Measurements from ENCODE around the gene BCR.

The BCR gene

DNA sequence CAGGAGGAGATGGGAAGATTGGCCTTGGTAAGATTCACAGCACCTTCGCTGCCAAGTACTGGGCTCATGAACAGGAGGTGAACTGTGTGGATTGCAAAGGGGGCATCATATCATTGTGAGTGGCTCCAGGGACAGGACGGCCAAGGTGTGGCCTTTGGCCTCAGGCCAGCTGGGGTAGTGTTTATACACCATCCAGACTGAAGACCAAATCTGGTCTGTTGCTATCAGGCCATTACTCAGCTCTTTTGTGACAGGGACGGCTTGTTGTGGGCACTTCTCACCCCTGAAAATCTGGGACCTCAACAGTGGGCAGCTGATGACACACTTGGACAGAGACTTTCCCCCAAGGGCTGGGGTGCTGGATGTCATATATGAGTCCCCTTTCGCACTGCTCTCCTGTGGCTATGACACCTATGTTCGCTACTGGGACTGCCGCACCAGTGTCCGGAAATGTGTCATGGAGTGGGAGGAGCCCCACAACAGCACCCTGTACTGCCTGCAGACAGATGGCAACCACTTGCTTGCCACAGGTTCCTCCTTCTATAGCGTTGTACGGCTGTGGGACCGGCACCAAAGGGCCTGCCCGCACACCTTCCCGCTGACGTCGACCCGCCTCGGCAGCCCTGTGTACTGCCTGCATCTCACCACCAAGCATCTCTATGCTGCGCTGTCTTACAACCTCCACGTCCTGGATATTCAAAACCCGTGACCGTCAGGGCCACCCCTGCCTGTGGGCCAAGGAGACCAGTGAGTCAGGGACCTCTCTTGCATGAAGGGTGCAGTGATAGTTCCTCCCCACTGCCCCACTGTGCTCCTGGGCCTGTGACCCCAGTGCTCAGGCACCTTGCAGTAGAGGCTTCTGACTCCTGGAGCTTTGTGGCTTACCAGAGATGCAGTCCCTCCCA, 83.6 kb downstream of the BCR start:
- peak in 1 of 2 donors; percentile 6 for DNase-seq

DNA sequence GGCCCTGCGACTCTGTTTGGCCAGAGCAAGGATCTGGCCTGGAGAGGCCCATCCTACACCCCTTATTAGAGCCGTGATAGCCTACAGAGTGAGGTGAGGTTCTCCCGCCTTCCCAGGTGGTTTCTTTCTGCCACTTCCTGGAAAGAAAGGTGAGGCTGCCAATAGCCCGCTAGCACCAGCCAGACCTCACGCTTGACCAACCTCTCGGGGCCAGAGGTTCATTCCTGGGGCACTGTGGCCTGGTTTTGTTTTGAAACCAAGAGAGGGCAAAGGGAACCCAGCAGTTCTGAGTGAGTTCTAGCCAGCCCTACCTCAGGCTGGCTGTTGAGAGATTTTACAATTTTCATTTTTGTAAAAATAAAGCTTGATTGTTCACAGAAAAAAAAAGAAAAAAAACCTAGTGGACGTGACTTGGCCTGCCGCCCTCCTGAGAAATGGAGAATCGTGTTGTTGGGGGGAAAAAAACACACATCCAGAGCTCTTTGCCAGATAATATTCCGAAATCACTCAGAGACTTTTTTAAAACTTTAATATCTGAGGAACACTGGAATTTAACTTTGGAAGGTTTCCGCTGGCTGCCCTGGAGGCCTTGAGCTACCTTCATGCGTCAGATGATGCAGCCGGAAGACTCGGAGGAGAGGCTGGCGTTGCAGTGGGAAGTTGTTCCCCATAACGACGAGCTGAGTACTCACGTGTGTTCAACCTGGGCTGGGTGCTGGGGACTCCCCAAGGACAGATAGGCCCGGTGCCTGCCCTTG, 84.5 kb downstream of the BCR start:
- no peak for DNase-seq

DNA sequence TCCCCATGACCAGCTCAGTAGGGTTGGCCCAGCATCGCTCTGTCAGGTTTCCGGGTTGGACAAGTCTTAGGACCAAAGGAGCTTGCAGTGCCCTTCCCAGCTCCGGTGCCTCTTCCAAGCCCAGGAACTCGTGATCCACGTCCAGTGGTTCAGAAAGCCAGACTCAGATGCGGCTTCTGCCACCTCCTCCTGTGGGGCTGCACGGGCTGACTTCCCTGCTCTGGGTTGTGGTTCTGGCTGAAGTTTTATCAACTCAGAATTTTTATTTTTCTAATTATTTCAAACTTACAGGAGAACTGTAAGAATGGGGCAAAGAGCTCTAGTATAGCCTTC, 85.0 kb downstream of the BCR start:
- no peak for DNase-seq

DNA sequence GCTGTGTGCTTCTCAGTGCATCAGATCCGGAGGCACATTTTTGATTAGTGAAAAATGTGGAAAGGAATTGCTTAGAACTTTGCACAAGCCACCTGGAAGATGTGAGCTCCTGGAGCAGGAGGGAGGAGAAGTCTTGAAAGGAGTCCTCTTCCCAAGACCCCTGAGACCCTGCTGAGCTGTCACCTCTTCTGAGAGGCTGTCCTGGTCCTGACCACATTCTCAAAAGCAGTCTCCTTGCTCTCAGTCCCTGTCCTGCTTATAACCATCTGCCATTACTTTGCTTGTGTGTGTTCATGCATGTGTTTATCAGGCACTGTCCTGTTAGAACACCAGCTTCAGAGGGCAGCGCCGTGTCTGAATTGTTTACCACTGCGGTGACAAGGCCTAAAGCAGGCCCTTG, 86.5 kb downstream of the BCR start:
- no peak for DNase-seq

DNA sequence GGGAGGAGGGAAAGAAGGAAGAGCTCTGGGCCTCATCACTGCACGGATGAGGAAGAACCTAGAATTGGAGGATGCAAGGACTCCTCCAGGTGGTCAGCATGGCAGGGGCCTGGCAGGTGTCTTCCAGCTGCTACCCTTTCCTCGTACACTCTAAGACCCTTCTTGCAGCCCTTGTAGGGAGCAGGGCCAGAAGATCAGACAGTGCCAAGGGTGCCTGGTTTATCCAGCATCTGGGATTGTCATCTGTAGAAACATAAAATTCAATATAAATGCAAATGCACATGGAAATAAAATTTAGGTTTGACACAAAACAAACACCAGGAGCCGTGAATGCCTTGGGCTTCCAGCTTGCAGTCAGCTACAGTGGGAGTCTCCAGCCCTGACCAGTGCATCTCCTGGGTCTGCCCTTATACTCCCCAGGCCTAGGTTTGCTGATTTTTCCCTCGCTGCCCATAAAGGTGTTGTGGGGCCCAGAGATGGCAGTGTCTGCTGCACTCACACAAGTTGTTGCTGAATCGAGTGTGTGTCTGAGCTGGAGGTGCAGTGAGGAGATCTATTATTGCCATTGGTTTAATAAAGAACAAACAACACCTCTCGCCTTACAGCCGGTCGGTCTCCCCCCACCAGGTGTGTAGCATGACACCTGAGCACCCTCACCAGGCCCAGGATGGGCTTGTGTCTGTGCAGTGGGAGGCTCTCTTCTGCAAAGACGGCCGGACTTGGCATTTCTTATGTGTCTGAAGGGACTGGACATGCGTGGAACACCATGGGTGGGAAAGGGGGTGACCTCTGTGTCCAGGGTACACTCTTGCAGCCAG, 87.1 kb downstream of the BCR start:
- DNase-seq: no peak

DNA sequence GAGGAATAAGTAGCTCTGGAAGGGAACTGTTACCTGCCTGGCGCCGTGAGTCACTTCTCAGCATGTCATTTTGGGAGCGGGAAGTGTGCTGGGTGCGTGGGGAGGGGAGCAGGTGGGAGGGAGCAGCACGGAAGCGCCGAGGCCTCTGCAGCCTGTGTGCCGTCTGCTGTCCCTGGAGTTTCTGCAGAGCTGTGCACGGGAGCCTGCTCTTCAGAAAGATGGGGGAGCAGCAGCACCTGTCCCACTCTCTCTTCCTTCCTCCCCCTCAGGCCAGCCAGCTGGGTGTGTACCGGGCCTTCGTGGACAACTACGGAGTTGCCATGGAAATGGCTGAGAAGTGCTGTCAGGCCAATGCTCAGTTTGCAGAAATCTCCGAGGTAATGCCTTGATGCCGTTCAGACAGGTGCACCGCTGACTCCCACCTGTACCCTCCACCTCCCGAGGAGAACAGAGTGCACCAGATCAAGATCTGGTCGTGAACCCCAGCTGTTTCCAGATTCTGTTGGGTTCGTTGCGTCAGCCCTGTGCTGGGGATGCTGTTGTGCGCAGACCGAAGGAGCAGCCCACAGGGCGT, 87.9 kb downstream of the BCR start:
- DNase-seq: no peak

DNA sequence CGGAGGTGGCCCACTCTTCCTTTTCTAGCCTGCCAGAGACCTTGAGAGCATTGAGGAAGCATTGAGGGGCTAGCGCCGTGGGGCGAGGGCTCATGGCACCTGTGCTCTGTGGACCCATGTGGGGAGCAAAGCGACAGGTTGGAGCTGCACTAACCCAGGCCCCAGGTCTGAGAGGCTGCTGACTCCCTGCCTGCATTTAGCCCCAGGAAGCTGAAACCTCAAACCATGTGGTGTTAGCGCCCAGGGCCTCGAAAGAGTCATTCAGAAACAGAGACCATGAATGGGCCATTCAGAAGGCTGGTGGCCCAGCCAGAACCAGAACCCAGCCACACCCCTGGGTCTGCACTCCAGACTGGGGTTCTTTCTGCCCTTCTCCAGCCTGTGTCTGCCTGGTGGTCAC, 88.6 kb downstream of the BCR start:
- no peak for DNase-seq

DNA sequence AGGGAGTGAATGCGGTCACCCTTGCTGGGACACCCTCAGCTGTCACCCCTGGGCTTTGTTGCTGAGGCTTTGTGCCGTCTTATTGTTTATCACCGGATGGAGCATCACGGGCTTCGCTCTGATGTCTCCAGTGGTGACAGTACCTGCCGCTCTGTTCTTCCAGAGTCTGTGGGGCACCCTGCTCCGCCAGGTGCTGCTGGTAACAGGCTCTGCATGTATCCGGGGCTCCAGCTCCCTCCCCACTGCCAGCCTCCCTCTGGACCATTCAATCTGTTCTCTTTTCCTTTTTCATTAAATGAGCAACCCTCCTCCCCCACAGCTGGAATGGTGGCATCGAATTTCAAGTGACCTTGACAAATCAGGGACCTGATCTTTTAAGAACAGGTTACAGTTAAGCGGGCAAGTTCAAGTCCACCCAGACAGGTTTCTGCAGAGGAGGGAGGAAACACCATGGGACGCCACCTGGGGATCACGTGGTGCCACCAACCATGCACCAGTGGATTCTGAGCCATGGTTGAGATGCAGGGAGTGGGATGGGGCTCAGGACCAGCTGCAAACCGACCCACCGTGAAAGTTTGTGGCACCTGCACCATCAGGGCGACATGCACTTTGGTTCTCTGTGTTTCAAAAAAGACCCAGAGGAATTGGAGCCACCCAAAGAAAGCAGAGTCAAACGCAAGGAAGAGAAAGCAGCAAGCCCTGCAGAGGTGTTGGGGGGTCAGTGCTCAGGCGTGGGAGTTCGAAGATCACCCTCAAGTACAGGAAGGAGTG, 89.3 kb downstream of the BCR start:
- no peak for DNase-seq

DNA sequence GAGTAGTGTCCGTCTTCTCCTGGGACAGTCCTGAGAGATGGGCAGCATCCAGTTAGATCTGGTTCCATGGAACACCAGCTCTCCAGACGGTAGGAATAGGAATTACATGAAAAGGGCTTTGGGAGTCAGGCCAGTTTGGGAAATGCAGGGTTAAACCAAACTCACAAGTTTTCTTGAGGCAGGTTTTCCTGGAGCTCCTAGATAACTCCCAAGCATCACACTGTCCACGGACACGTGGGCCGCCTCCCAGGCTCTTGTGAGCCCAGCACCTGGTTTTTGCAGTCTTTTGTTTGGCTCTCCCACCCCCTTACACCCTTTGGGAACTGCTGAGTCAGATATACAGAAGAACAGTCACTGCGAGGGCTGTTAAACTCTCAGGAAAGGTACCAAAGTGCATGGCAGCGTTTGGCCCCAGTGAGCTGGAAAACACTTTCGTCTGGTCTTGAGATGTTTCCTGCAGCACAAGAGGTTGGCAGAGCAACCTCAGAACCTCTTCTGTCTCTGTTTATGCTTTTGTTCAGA, 90.0 kb downstream of the BCR start:
- no peak for DNase-seq

DNA sequence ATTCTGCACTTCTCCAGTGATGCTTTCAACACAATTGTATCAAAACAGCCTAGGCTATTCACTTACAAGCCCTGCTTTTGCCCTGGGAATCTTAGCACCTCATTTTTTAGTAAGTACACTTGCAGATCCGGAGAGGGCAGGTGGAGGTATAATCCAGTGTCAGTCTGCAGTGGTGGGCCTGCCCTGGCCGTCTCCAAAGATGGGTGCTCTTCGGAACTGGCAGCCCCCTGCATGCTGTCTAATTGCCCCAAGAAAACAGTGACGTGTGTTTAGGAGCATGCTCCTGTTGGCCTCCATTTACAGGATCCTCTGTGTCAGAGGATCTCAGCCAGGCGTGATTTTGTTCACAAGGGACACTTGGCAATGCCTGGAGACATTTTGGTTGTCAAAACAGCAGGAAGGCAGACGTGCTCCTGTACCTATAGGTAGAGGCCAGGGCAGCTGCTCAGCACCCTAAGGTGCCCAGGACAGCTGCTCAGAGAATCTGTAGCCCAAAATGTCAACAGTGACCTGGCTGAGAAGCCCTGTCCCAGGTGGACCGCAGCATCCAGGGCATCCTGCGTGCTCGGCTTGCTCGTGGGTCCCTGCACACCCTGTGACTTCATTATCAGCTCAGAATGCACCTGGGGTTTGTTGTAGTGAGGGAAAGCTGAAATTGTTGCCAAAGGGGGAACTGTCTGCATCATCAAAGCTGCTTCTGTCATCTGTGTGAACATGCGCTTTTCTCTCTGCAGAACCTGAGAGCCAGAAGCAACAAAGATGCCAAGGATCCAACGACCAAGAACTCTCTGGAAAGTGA, 90.7 kb downstream of the BCR start:
- DNase-seq: no peak

DNA sequence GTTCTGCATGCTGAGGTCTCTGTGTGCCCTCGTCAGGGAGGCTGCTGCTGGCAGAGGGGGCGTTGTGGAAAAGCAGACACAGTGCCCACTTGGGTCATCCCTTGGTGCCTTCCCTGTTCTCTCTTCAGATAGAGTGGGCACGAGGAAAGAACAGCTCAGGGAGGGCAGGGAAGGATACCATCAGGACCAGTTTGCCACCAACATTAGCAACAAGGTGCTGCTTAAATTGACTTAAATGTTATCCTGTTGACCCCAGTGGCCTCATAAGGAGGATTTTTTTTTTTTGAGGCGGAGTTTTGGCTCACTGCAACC, 91.2 kb downstream of the BCR start:
- no peak for DNase-seq

DNA sequence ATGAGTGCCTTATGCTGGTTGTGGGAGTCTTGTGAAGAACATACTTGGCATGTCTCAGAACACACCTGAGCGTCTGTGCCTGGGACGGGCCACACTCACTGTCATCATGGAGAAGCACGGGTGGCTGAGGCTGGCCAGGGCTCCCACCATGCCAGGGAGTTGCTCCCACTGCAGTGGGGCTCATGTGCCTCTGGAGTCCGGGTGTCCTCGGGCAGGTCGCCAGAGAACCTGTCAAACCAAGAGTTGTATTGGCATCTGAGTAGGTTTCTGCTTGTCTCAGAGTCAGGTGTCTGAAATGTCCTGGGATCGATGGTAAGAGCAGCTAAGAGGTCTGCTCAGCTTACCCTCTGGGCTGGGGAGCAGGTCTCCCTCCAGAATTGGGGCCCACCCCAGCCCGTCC, 92.1 kb downstream of the BCR start:
- no peak for DNase-seq

DNA sequence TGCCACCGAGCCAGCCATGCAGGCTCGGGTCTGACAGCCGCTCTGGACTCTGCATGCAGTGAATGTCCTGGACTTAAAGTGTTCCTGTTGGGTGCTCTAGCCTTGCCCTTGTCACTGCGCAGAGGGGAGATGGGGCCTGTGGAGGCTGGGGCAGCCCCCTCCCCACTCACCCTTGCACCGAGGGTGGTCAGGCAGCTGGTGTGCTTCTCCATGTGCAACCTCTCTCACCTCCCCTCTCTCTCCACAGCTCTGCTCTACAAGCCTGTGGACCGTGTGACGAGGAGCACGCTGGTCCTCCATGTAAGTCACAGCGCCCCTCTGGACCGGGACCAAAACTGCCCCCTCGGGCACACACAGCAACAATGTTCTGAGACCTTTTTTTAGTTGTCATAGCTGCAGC, 92.5 kb downstream of the BCR start:
- no peak for DNase-seq

DNA sequence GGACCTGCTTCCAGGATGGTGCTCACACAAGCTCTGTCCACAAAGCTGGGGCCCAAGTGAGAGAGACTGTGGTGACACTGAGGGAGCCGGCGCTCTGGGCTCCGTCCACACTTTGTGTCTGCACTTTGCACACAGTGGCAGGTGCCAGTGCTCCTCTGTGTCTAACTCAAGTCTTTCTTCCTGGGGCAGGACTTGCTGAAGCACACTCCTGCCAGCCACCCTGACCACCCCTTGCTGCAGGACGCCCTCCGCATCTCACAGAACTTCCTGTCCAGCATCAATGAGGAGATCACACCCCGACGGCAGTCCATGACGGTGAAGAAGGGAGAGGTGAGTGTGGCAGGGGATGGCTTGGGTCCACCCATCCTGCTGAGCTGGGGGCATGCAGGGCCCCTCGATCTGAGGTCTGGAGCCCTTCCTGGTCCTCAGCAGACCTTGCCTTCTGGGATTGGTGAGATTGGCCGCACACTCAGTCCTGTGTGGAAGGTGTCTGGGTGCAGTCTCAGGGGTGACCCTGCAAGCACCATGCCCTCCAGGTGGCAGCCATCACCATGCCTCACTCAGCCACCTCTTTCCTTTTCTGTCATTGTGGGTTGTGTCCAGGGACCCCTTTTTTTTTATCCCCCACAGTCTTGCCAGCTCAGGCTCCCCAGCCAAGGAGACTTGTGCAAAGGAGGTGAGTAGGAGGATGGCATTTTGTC, 93.3 kb downstream of the BCR start:
- no peak for DNase-seq

DNA sequence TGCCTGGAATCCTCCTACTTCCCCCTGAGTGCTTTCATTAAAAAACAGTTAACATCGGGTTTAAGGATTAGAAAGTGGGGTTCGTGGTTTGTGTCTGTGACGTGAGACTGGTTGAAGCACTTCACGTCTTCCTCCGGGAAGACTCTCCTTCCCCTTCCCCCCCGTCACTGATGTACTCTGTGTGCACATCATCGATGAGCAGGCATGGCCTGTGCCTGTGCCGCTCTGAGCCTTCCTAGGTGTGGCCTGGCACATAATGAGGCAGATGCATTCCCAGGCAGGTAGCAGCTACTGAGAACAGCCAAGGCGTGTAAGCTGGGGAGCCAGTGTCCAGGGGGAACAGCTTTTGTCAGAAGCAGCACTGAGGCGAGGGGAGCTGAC, 93.8 kb downstream of the BCR start:
- DNase-seq: no peak

DNA sequence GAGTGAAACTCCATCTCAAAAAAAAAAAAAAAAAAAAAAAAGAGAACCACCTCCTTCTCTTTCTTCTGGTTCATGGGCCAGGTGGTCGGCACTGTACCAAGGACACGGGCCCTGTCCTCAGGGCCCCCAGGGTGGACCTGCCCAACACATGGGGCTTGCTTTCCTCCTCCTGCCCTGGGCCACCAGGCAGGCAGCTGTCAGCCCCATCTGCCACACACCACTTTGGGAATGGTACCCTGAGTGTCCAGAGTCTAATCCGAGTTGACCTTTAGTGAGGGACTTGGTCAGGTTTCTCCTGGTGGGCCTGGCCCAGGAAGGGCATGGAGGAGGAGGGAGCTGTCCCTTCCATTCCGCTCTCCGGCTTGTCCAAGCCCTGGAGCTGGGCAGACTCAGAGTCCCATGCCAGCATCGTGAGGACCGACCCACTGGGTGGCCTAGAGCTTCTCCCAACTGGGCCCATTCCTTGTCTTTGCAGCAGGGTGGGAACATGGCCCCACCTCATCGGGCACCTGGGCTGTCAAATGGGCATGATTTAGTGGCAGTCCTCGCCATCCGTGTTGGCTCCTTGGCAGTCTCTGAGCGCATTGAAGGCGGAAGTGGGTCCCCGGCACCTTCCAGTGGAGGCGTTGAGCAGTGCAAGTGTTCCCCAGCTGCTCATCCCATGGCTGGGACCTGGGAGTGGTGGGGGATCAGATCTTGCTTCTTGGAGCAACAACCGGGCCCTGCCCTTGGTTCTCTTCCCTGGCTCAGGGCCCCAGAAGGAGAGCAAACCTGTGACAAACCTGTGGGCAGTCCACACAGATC, 94.8 kb downstream of the BCR start:
- DNase-seq: no peak

DNA sequence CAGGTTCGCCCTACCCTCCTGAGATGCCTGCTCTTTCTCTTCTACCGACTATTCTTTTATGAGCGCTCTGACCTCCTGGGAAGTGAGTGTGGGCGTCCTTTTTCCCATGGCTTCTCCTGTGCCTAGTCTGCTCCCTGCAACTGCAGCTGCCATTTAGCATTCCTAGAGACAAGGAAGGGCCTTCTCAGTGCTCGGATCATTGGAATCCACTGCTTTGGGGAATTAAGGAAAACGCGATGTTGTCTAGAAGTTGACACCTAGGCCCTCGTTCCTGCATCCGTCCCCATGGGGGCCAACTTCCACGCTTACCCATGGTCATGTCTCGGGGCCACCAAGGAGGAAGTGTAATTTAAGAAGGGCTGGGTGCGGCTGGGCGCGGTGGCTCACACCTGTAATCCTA, 95.4 kb downstream of the BCR start:
- no peak for DNase-seq

DNA sequence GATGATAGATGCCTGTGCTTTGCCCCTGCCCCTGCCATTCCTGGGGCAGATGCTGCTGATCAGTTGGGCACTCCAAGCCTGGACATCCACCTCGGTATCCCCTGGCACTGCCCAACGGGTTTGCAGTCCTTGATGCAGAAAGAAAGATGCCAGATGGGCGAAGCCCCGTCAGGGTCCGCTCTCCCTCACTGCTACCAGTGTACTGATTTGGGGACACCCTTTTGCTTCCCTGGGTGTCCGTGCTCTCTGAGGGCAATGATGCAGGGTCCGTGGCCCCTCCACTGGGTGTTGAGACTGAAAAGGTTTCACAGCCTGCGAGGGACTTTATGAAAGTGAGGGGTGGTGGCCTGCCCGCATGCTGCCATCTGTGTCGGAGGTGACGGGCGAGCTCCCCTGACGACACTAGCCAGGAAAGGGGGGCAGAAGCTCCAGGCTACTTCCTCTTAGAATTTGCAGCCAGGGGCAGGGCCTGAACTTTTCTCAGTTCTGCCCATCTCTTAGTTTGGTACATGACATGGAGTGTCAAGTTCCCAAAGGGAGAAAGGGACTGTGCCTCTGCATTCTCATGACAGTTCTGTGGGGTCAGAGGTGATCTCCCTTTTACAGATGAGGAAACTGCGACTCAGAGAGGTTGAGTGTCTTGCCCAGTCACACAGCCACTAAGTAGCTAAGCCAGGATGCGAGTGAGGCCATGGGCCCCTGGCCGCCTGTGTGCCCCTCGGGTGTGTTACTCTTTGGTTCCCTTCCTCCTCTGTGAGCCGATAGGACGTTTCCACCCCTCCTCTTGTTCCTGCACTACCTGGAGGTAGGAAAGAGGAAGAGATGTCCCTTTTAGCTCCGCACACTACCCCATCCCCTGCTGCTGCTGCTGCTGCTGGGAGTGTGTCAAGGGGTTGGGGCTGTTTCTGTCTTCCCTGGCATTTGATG, 96.6 kb downstream of the BCR start:
- peak in 1 of 2 donors; percentile 15 for DNase-seq

All from inflammatory macrophage (primary cell).